HFF-Myc (cell line): ENCODE measurements around the gene KREMEN2.
A peak's percentile ranks its signal among the peaks of the same experiment; 100 is the strongest.

Experiments used
- DNase-seq: peaks from one replicate; pipeline ENCODE4 v3.0.0-alpha.2; 2011; ENCODE audit warnings: low read depth; ENCODE audit errors: extremely low read depth
- H3K4me3 ChIP-seq: replicated peaks from 2 replicates; pipeline ENCODE4 v1.5.1; 2011; ENCODE audit warnings: low read depth, mild to moderate bottlenecking, control low read depth, low read length
- CTCF ChIP-seq: IDR thresholded peaks from 2 replicates; pipeline ENCODE4 v1.5.1; 2012; ENCODE audit warnings: mild to moderate bottlenecking, low read depth, low read length, control low read depth; ENCODE audit errors: missing control alignments

The KREMEN2 gene

GRCh38 chr16:2963723-2964474, at the start of gene KREMEN2:
TSS of gene KREMEN2 (plus strand) at chr16:2964275. CDS start at chr16:2964521, 246 bp downstream.
- no peak for DNase-seq
- peak within 1 kb of the TSS; percentile 36 for H3K4me3 ChIP-seq
- TF ChIP-seq CTCF, result no peak

GRCh38 chr16:2915196-2915929, 48.7 kb upstream of the KREMEN2 start:
- TF ChIP-seq CTCF, result no peak
- H3K4me3 ChIP-seq, result no peak overlapping the region
- no peak for DNase-seq

GRCh38 chr16:2919511-2920255, 44.4 kb upstream of the KREMEN2 start:
- peak; percentile 82 for TF ChIP-seq CTCF
- peak; percentile 75 for DNase-seq
- H3K4me3 ChIP-seq, result no peak overlapping the region

GRCh38 chr16:2923481-2923880, 40.6 kb upstream of the KREMEN2 start:
- TF ChIP-seq CTCF, result no peak
- no peak for DNase-seq
- no peak overlapping the region for H3K4me3 ChIP-seq

- TF ChIP-seq CTCF, result no peak
- H3K4me3 ChIP-seq, result no peak overlapping the region
- DNase-seq, result no peak
Measured at GRCh38 chr16:2924901-2925755, 38.9 kb upstream of the KREMEN2 start.
